RWPE2 (cell line): ENCODE data around the gene TSEN15.
"Not testable (repeated sequence)": the region's sequence is repeated elsewhere in the genome, so short reads cannot be mapped to it uniquely, and the experiment has no call there.

Experiments
- ATAC-seq: fragments of 200-7000 bp; cut with Tn5 transposase; 3 replicates; pipeline ENCODE4 v1.9.1; 2021; ENCODE audit warnings: low read depth
- DNase-seq: peaks from one replicate; pipeline ENCODE4 v3.0.0-alpha.2; 2020; ENCODE audit warnings: low spot score
- H3K27ac ChIP-seq: fragments of 450-650 bp; 2 replicates; pipeline ENCODE4 v1.5.1; 2017; ENCODE audit warnings: mild to moderate bottlenecking; ENCODE audit not compliant: poor library complexity, severe bottlenecking
- H3K27me3 ChIP-seq: fragments of 250-450 bp; sonication (Bioruptor Pico); 2 replicates; pipeline ENCODE4 v1.5.1; 2021; ENCODE audit warnings: mild to moderate bottlenecking, moderate library complexity; ENCODE audit not compliant: insufficient read depth, poor library complexity, severe bottlenecking
- H3K36me3 ChIP-seq: fragments of 250-450 bp; sonication (Bioruptor Pico); 2 replicates; pipeline ENCODE4 v1.5.1; 2020; ENCODE audit warnings: low read depth, mild to moderate bottlenecking, moderate library complexity
- H3K4me1 ChIP-seq: fragments of 250-450 bp; sonication (Bioruptor Pico); 2 replicates; pipeline ENCODE4 v1.5.1; 2021; ENCODE audit warnings: mild to moderate bottlenecking, moderate library complexity; ENCODE audit not compliant: insufficient read depth, poor library complexity, severe bottlenecking
- H3K4me3 ChIP-seq: fragments of 250-450 bp; sonication (Bioruptor Pico); 2 replicates; pipeline ENCODE4 v1.5.1; 2021; ENCODE audit warnings: mild to moderate bottlenecking, moderate library complexity; ENCODE audit not compliant: severe bottlenecking
- H3K9me3 ChIP-seq: fragments of 250-450 bp; sonication (Bioruptor Pico); 2 replicates; pipeline ENCODE4 v1.5.1; 2021; ENCODE audit warnings: mild to moderate bottlenecking, moderate library complexity; ENCODE audit not compliant: severe bottlenecking
- CTCF ChIP-seq: fragments of 450-650 bp; IDR thresholded peaks from one replicate; pipeline ENCODE4 v1.5.1; 2017; ENCODE audit warnings: mild to moderate bottlenecking, moderate library complexity; ENCODE audit not compliant: poor library complexity, severe bottlenecking

TSEN15 gene

GRCh38 chr1:184088037-184088436 is 36.5 kb downstream of the TSEN15 start:
- no peaks in the 10 kb centered on the region for H3K4me1 ChIP-seq
- H3K9me3 ChIP-seq, result no peaks in the 10 kb centered on the region
- H3K27ac ChIP-seq, result no peak overlapping the region
- TF ChIP-seq CTCF, result no peak
- DNase-seq (no peak), ATAC-seq (no peak)
- no peaks in the 10 kb centered on the region for H3K27me3 ChIP-seq
- no peaks in the 10 kb centered on the region for H3K36me3 ChIP-seq
- H3K4me3 ChIP-seq, result no peak overlapping the region

- no peak for DNase-seq
- no peaks in the 10 kb centered on the region for H3K9me3 ChIP-seq
Measured at GRCh38 chr1:184093071-184093470, 41.5 kb downstream of the TSEN15 start.

GRCh38 chr1:184096005-184096404 is 44.5 kb downstream of the TSEN15 start:
- ATAC-seq, result no peak
- DNase-seq, result no peak
- TF ChIP-seq CTCF, result no peak
- H3K27me3 ChIP-seq, result no peaks in the 10 kb centered on the region
- H3K36me3 ChIP-seq, result no peaks in the 10 kb centered on the region
- H3K4me3 ChIP-seq, result no peak overlapping the region
- no peaks in the 10 kb centered on the region for H3K4me1 ChIP-seq
- H3K9me3 ChIP-seq, result no peaks in the 10 kb centered on the region
- H3K27ac ChIP-seq, result no peak overlapping the region

More at GRCh38 chr1:184093071-184093470, 41.5 kb downstream of the TSEN15 start:
- TF ChIP-seq CTCF, result no peak
- no peak for ATAC-seq
- Histone ChIP-seq H3K36me3 (no peaks in the 10 kb centered on the region), H3K27ac (no peak overlapping the region), H3K27me3 (no peaks in the 10 kb centered on the region), H3K4me1 (no peaks in the 10 kb centered on the region), H3K4me3 (no peak overlapping the region)

GRCh38 chr1:184096580-184096979 is 45.0 kb downstream of the TSEN15 start:
- not testable (repeated sequence) for H3K27me3 ChIP-seq, H3K4me3 ChIP-seq, H3K4me1 ChIP-seq, H3K27ac ChIP-seq, H3K9me3 ChIP-seq, DNase-seq, H3K36me3 ChIP-seq, ATAC-seq

- no peaks in the 10 kb centered on the region for H3K4me1 ChIP-seq
- no peak for TF ChIP-seq CTCF
- ATAC-seq (no peak), DNase-seq (no peak)
- H3K36me3 ChIP-seq, result no peaks in the 10 kb centered on the region
- H3K27me3 ChIP-seq, result no peaks in the 10 kb centered on the region
- H3K9me3 ChIP-seq, result no peaks in the 10 kb centered on the region
- H3K4me3 ChIP-seq, result no peak overlapping the region
- no peak overlapping the region for H3K27ac ChIP-seq
Measured at GRCh38 chr1:184101141-184101540, 49.6 kb downstream of the TSEN15 start.
